GM21515 (cell line): ENCODE data around the gene ANKAR.
"Not testable (repeated sequence)": the region's sequence is repeated elsewhere in the genome, so short reads cannot be mapped to it uniquely, and the experiment has no call there.

Experiments used
- ATAC-seq: cut with Tn5 transposase; IDR thresholded peaks from one replicate; pipeline ENCODE4 v1.9.1; 2021; ENCODE audit not compliant: unreplicated experiment

ANKAR gene, protein sequence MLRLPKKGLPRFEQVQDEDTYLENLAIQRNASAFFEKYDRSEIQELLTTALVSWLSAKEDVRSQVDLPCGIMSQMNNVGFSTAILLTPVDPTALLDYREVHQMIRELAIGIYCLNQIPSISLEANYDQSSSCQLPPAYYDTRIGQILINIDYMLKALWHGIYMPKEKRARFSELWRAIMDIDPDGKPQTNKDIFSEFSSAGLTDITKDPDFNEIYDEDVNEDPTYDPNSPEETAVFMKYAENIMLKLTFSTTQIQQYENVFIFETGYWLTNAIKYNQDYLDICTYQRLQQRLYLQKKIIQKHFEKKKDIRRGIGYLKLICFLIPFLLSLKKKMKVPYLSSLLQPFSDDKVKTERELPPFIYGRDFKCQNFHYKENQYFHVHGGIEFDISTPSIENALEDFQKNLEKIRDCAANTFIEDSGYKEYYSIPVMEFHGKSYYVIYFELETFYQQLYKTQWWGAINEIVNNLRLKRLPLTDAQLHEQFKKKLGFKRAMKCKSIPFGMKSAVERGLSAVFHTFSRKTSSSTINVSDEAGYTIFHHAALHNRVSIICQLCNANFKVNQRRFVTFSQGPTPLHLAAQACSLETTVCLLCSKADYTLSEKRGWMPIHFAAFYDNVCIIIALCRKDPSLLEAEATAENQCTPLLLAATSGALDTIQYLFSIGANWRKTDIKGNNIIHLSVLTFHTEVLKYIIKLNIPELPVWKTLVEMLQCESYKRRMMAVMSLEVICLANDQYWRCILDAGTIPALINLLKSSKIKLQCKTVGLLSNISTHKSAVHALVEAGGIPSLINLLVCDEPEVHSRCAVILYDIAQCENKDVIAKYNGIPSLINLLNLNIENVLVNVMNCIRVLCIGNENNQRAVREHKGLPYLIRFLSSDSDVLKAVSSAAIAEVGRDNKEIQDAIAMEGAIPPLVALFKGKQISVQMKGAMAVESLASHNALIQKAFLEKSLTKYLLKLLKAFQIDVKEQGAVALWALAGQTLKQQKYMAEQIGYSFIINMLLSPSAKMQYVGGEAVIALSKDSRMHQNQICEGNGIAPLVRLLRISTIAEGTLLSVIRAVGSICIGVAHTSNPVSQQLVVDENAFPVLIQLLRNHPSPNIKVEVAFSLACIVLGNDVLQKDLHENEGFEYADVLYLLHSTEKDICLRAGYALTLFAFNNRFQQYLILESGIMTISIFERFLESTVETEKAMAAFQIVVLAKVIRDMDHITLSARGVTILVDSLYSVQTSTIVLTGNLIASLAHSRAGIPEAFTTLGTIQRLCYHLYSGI (N-terminal part only)

DNA sequence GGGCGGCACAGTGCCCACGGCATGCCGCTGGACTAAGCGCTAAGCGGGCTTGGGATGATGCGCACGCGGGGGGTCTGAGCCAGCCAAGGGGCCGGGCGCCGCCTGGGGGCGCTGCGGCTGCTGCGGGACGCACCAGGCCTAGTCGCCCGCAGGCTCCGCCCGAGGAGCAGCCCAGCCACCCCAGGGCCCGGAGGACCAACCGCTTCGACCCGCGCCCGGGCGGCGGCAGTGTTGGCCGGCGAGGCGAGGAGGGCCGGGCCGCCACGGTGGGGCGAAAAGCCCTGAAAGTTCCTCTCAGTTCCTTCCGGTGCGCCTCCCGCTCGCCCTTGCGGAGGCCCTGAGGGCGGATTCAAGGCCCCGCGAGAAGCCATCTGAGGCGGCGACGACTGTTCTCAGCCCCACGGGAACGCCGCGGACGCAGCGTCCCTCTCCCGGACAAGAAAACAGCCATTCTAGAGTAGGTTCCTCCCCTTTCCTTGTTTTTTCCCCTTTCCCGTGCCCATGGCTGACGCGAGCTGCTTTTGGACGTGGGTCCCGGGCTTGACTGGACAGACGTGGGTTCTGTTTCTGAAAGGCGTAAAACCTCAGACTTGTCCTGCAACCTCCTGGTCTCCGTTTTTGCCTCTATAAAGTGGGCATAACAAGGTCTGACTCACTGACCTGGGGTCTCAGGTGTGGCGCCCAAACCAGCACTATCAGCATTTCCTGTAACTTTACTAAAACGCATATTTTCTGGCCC, at the start of gene ANKAR:
ANKAR (plus strand) TSS at position 297 of the 739 bp plus-strand sequence. CDS start 1,821 bp downstream, outside the sequence.
- peak; percentile 98 for ATAC-seq

GRCh38 chr2:189625636-189626035, 48.8 kb upstream of the ANKAR start:
- no peak for ATAC-seq

DNA sequence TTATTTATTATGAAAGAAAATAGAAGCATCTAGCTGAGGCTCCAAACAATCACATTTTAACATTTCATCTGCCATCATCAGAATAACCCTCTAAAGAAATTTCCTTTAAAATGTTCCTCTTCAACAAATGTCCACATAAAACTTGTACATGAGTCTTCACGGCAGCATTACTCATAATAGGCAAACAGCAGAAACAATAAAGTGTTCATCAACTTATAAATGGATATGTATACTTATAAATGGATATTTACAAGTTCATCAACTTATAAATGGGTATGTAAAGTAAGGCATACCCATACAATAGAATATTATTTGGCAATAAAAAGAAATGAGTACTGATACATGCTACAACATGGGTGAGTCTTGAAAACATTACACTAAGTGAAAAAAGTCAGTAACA, 46.7 kb upstream of the ANKAR start:
- ATAC-seq: no peak

GRCh38 chr2:189628817-189629530, 45.5 kb upstream of the ANKAR start:
- ATAC-seq: no peak

GRCh38 chr2:189629531-189630453, 44.7 kb upstream of the ANKAR start:
- ATAC-seq: no peak

GRCh38 chr2:189631849-189632248, 42.6 kb upstream of the ANKAR start:
- ATAC-seq: no peak

DNA sequence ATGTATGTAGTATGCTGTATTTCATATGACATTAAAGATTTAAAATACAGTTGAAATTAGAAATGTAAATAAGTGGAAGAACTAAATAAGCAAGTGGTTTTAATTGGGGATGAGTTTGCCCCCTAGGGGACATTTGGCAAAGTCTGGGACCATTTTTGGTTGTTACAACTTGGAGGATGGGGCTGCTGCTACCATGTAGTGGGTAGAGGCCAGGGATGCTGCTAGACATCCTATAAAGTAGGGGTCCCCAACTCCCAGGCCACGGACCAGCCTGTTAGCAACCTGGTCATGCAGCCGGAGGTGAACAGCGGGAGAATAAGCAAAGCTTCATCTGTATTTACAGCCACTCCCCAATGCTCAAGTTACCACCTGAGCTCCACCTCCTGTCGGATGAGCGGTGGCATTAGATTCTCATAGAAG, 41.1 kb upstream of the ANKAR start:
- no peak for ATAC-seq

- ATAC-seq: no peak
Measured at GRCh38 chr2:189635353-189635752, 39.1 kb upstream of the ANKAR start.

GRCh38 chr2:189638301-189639006, 36.0 kb upstream of the ANKAR start:
- ATAC-seq: no peak

DNA sequence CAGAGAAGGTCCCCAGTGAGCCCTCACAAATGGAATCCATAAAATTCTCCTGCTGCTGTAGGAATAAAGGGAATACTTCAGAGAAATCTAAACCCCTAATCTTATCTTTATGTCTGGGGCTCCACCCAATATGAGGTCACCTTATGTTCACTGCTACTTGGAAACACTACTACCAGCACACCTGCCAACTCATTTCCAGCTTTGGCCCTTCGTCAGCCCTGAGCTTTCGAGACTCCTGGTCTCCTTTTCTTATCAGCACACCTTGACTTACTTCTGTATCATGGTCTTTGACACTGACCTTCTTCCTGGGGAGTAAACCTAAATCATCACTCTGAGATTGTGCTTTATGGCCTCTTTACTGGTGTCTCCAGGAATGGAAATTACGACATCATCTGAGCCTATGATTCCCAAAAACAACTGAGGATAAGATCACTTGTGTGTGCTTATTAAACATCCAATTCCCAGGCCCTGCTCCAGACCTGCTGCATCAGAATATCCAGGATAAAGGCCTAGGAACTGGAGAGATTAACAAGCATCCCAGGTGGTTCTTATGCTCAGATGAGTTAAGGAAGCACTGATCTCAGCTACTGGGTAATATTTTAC, 35.4 kb upstream of the ANKAR start:
- ATAC-seq: no peak

GRCh38 chr2:189641002-189641401, 33.5 kb upstream of the ANKAR start:
- no peak for ATAC-seq

DNA sequence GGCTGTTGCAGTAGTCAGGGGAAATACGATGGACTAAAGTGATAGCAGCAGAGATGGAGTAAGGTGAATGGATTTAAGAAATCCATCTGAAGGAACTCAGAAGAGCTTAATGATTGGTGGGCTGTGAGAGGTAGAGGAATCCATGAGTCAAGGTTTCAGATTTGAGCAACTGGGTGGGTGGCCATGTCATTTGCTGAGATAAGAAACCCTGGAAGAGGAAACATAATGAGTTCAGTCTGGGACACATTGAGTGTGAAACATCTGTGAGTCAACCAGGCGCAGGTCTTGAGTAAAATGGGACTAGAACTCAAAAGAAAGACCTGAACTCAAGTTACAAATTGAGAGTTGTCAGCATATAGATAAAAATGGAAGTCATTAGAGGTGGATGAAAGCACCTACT, 32.9 kb upstream of the ANKAR start:
- ATAC-seq: no peak

GRCh38 chr2:189646521-189646920, 27.9 kb upstream of the ANKAR start:
- no peak for ATAC-seq

DNA sequence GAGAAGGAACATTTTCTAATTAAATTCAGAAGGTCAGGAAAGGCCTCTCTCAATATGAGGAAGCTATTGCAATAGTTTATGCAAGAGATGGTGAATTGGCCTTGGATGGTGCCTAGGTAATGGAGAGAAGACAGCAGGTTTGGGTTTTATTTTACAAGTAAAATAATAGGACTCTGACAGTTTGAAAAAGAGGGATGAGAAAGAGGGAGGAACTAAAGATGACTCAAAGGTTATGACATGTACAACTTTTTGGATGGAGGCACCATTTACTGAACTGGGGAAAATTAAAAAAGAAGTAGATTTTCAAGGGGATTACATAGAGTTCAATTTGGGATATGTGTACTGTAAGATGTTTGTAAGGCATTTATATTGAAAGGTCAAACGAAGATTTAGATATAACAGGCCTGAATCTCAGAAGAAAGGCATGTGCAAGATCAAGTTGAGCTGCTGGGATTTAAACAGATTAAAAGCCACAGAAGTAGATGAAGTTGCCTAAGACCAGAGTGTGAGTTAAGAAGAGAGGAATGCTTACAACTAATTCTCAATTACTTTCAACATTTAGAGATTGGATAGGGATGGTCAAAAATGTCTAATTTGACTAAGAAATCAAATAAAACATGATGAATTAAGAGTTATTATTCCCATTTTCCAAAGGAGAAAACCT, 25.5 kb upstream of the ANKAR start:
- ATAC-seq: no peak

DNA sequence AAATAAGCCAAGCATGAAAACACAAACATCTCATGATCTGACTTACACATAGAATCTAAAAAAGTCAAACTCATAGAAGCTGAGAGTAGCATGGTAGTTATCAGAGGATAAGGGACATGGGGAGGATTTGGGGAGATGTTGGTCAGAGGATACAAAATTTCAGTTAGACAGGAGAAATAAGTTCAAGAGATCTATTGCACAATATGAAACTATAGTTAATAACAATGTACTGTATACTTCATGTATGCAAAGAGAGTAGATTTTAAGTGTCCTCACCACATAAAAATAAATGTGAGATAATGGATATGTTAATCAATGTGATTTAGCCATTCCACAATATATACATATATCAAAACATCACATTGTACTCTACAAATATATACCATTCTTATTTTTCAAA, 23.2 kb upstream of the ANKAR start:
- no peak for ATAC-seq

GRCh38 chr2:189653464-189653863, 21.0 kb upstream of the ANKAR start:
- ATAC-seq: not testable (repeated sequence)

GRCh38 chr2:189654641-189655040, 19.8 kb upstream of the ANKAR start:
- ATAC-seq: no peak
